Activated CD8-positive, alpha-beta T cell treated with anti-CD3 and anti-CD28 coated beads for 36 hours (primary cell): ENCODE measurements around the gene TMPRSS4. TPM values are rescaled to one million over a fixed set of nuclear protein-coding genes. Genes with fewer than 3 reads are reported as not detected.

Experiments used
- ATAC-seq: fragments of 200-7000 bp; cut with Tn5 transposase; one replicate; pipeline ENCODE4 v1.10.0; 2021; ENCODE audit warnings: mild to moderate bottlenecking, moderate library complexity
- CTCF ChIA-PET: fragments of 350-600 bp; sonication (Branson Sonifier 250); formaldehyde crosslinking; loops from one replicate; lab custom pipeline; 2021; ENCODE audit warnings: antibody characterized with exemption; lab: Charles Lee
- POLR2A ChIA-PET: fragments of 350-600 bp; sonication (Branson Sonifier 250); formaldehyde crosslinking; loops from one replicate; lab custom pipeline; 2021; ENCODE audit warnings: antibody characterized with exemption; lab: Charles Lee
- DNase-seq: peaks from one replicate; pipeline ENCODE4 v3.0.0-alpha.2; 2020
- H3K27ac Mint-ChIP-seq: one replicate; pipeline ENCODE4 v1.8.0; 2021; ENCODE audit warnings: mild to moderate bottlenecking, mixed read lengths
- H3K27me3 Mint-ChIP-seq: one replicate; pipeline ENCODE4 v1.8.0; 2021; ENCODE audit warnings: mixed read lengths
- H3K36me3 Mint-ChIP-seq: one replicate; pipeline ENCODE4 v1.8.0; 2021; ENCODE audit warnings: low read depth, mixed read lengths
- H3K4me1 Mint-ChIP-seq: one replicate; pipeline ENCODE4 v1.8.0; 2021; ENCODE audit warnings: low read depth, mixed read lengths
- H3K4me3 Mint-ChIP-seq: one replicate; pipeline ENCODE4 v1.8.0; 2021; ENCODE audit warnings: mild to moderate bottlenecking, moderate library complexity, mixed read lengths
- H3K9me3 Mint-ChIP-seq: one replicate; pipeline ENCODE4 v1.8.0; 2021; ENCODE audit warnings: mixed read lengths
- CTCF ChIP-seq: fragments of 200-600 bp; IDR thresholded peaks from one replicate; pipeline ENCODE4 v1.8.0; 2022; ENCODE audit warnings: antibody characterized with exemption, mild to moderate bottlenecking
- intact Hi-C: fragments of 100-400 bp; cut with micrococcal nuclease; formaldehyde crosslinking; loops from one replicate; pipeline ENCODE4 v1.10.0; 2022
- total RNA-seq, 2 experiments: library from RNA; stranded (reverse); gene quantifications; one replicate each; pipeline ENCODE4 v1.2.3, GENCODE V29; 2021

Gene TMPRSS4
- total RNA-seq, 2 experiments from 2014 or later, result not detected

- Mint-ChIP-seq H3K27ac (no peak overlapping the region), H3K36me3 (no peaks in the 10 kb centered on the region), H3K9me3 (peaks cover 14% of the 10 kb centered on the region), H3K4me3 (no peak overlapping the region), H3K4me1 (no peaks in the 10 kb centered on the region), H3K27me3 (no peaks in the 10 kb centered on the region)
- intact Hi-C loops, result no loop called here
- DNase-seq, result no peak
- ATAC-seq, result no peak
- no peak for TF ChIP-seq CTCF
- ChIA-PET CTCF (interaction anchor here (0.7 to 1.4 kb wide), 4 partner anchors 38 to 266 kb away, joined by 3 to 4 read pairs (median 3); no protein-coding TSS in a partner anchor), POLR2A (no interaction called here)
Measured at GRCh38 chr11:118087931-118088330, 11.1 kb downstream of the TMPRSS4 start.

GRCh38 chr11:118088531-118088930 is 11.7 kb downstream of the TMPRSS4 start:
- Mint-ChIP-seq H3K36me3 (no peaks in the 10 kb centered on the region), H3K4me3 (no peak overlapping the region), H3K27ac (no peak overlapping the region), H3K9me3 (peaks cover 14% of the 10 kb centered on the region), H3K27me3 (no peaks in the 10 kb centered on the region), H3K4me1 (no peaks in the 10 kb centered on the region)
- intact Hi-C loops, result no loop called here
- ATAC-seq (no peak), DNase-seq (no peak)
- no peak for TF ChIP-seq CTCF
- CTCF ChIA-PET, result interaction anchor here (0.9 to 1.4 kb wide), 3 partner anchors 37 to 267 kb away, joined by 3 to 4 read pairs (median 3); no protein-coding TSS in a partner anchor
- POLR2A ChIA-PET, result no interaction called here

DNA sequence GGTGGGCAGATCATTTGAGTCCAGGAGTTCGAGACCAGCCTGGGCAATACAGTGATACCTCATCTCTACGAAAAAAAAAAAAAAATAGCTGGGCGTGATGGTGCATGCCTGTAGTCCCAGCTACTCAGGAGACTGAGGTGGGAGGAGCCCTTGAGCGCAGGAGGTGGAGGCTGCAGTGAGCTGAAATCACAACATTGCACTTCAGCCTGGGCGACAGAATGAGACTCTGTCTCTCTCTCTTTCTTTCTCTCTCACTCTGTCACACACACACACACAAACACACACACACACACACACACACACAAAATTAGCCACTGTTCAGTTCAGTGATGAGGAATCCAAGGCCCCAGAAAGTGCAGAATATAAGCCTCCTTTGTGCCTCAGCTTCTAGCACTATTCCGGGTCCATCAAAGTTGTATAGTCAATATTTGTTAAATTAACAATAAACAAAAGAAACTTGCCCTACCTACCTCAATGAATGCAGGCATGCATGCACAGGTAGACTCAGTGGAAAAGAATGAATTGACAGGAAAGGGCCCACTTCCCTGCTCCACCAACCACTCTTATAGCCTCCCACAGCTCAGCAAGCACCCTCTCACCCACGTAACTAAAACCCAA is 13.8 kb downstream of the TMPRSS4 start:
- ChIA-PET POLR2A (no interaction called here), CTCF (interaction anchor here (1.4 kb wide), 1 partner anchor 11 kb away, joined by 5 read pairs; no protein-coding TSS in a partner anchor)
- Mint-ChIP-seq H3K4me3 (no peak overlapping the region), H3K36me3 (no peaks in the 10 kb centered on the region), H3K27me3 (no peaks in the 10 kb centered on the region), H3K4me1 (no peaks in the 10 kb centered on the region), H3K9me3 (peaks cover 14% of the 10 kb centered on the region), H3K27ac (no peak overlapping the region)
- DNase-seq (no peak), ATAC-seq (no peak)
- intact Hi-C loops, result no loop called here
- TF ChIP-seq CTCF, result no peak

DNA sequence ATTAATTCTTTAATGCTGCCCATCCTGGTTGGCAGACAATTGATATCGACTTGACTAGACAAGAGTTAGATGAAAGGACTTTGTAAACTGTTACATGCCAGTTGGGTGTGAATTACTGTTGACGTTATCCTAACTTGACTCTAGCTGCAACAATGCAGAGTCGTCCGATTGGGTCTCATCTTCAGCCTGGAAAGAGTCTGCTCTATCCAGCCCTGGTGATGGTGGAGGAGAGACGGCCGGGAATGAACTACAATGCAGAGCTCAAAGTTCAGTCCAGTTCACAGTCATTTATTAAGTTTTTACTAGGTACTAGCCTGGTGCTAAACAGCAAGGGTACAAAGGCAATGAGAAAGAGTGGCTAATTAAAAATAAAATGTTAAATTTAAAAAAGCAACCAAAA is 14.8 kb downstream of the TMPRSS4 start:
- POLR2A ChIA-PET, result no interaction called here
- Mint-ChIP-seq H3K27ac (no peak overlapping the region), H3K4me3 (no peak overlapping the region), H3K4me1 (no peaks in the 10 kb centered on the region), H3K36me3 (no peaks in the 10 kb centered on the region), H3K27me3 (no peaks in the 10 kb centered on the region), H3K9me3 (peaks cover 10% of the 10 kb centered on the region)
- ATAC-seq (no peak), DNase-seq (no peak)
- intact Hi-C loops, result no loop called here
- CTCF ChIA-PET, result no interaction called here
- no peak for TF ChIP-seq CTCF

DNA sequence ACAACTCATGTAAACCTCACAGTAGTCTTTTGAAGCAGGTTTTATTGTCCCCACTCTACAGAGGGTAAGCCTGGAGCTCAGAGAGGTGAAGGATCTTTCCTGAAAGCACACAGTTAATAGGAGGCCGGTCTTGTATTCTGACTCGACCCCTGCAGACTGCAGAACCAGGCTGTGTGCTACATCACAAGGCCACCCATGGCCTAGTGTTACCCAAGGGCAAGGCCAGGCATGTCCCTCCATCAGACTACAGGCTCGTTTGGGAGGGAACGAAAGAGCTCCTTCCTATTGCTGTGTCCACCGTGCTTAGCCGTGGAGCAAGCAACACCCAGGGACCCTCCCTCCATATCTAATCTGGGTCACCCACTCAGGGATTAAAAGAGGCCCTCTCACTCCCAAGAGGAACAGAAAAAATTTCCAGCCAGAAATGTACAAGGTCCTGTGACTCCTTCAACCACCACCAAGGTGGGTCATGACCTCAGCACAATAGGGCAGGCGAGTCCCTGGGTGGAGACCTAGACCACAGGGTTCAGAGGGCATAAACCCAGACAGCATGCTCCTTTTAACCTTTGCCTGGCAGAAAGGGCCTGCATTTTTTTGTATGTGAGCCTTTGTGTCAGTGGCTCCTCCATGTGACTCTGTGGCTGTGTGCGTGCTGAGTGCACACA is 16.2 kb downstream of the TMPRSS4 start:
- intact Hi-C loops, result no loop called here
- DNase-seq (no peak), ATAC-seq (no peak)
- no peak for TF ChIP-seq CTCF
- Mint-ChIP-seq H3K36me3 (no peaks in the 10 kb centered on the region), H3K27ac (no peak overlapping the region), H3K4me3 (no peak overlapping the region), H3K27me3 (no peaks in the 10 kb centered on the region), H3K9me3 (peaks cover under 1% of the 10 kb centered on the region), H3K4me1 (no peaks in the 10 kb centered on the region)
- POLR2A ChIA-PET, result no interaction called here
- CTCF ChIA-PET, result no interaction called here
